Measurements from ENCODE around the gene BIRC5. TPM values are rescaled to one million over a fixed set of nuclear protein-coding genes. Genes with fewer than 3 reads are reported as not detected.

The BIRC5 gene
- total RNA-seq, 4 donors from 2014 or later: 0.27 to 1.6 TPM; not detected in 2

- no peak overlapping the region for H3K27ac ChIP-seq
- ATAC-seq: no peak
- H3K36me3 ChIP-seq: no peaks in the 10 kb centered on the region
- no peak for TF ChIP-seq CTCF (IDR thresholded peaks at IDR 0.05)
- TF ChIP-seq POLR2A (IDR thresholded peaks at IDR 0.05): no peak
- TF ChIP-seq POLR2AphosphoS5 (IDR thresholded peaks at IDR 0.05): no peak
- no peak for TF ChIP-seq EP300 (IDR thresholded peaks at IDR 0.05)
- no peaks in the 10 kb centered on the region for H3K9me3 ChIP-seq
- H3K4me3 ChIP-seq: no peak overlapping the region
- H3K4me1 ChIP-seq: peaks cover 0 to under 1% (median 0%) of the 10 kb centered on the region in 3 donors
- peaks cover 18% of the 10 kb centered on the region for H3K27me3 ChIP-seq
- 67 to 81% methylated on average over 6 to 7 of the region's 12 CpGs for WGBS, 2 donors (ENCODE audit: low coverage in 1 of 2)
Observed at GRCh38 chr17:78226055-78226758, 12.2 kb downstream of the BIRC5 start.

- peaks cover 25% of the 10 kb centered on the region for H3K27me3 ChIP-seq
- no peak for TF ChIP-seq POLR2A (IDR thresholded peaks at IDR 0.05)
- no peak for TF ChIP-seq CTCF (IDR thresholded peaks at IDR 0.05)
- TF ChIP-seq POLR2AphosphoS5 (IDR thresholded peaks at IDR 0.05): no peak
- TF ChIP-seq EP300 (IDR thresholded peaks at IDR 0.05): no peak
- no peaks in the 10 kb centered on the region for H3K9me3 ChIP-seq
- WGBS, 2 donors (ENCODE audit: low coverage in 1 of 2): 69 to 82% methylated on average over 5 of the region's 20 CpGs
- H3K4me3 ChIP-seq: no peak overlapping the region
- no peaks in the 10 kb centered on the region for H3K36me3 ChIP-seq
- peaks cover 0 to 8% (median 0%) of the 10 kb centered on the region in 3 donors for H3K4me1 ChIP-seq
- no peak overlapping the region for H3K27ac ChIP-seq
- ATAC-seq: peak; percentile 16
Observed at GRCh38 chr17:78226759-78227454, 12.9 kb downstream of the BIRC5 start.

GRCh38 chr17:78227455-78227916, 13.4 kb downstream of the BIRC5 start:
- WGBS, 2 donors (ENCODE audit: low coverage in 1 of 2): 59 to 86% methylated on average over 6 to 9 of the region's 10 CpGs
- Histone ChIP-seq H3K4me1 (peaks cover 0 to 12% (median 0%) of the 10 kb centered on the region in 3 donors), H3K36me3 (no peaks in the 10 kb centered on the region), H3K4me3 (no peak overlapping the region), H3K27me3 (peaks cover 31% of the 10 kb centered on the region), H3K9me3 (no peaks in the 10 kb centered on the region), H3K27ac (no peak overlapping the region)
- TF ChIP-seq POLR2AphosphoS5 (IDR thresholded peaks at IDR 0.05) (no peak), CTCF (IDR thresholded peaks at IDR 0.05) (no peak), POLR2A (IDR thresholded peaks at IDR 0.05) (no peak), EP300 (IDR thresholded peaks at IDR 0.05) (no peak)
- no peak for ATAC-seq

GRCh38 chr17:78228176-78228575, 14.1 kb downstream of the BIRC5 start:
- Histone ChIP-seq H3K36me3 (no peaks in the 10 kb centered on the region), H3K27me3 (peaks cover 37% of the 10 kb centered on the region), H3K4me3 (no peak overlapping the region), H3K9me3 (no peaks in the 10 kb centered on the region), H3K4me1 (peaks cover 0 to 12% (median 0%) of the 10 kb centered on the region in 3 donors), H3K27ac (no peak overlapping the region)
- 85 to 90% methylated on average over 4 of the region's 4 CpGs for WGBS, 2 donors (ENCODE audit: low coverage in 1 of 2)
- TF ChIP-seq POLR2AphosphoS5 (IDR thresholded peaks at IDR 0.05) (no peak), CTCF (IDR thresholded peaks at IDR 0.05) (no peak), POLR2A (IDR thresholded peaks at IDR 0.05) (no peak), EP300 (IDR thresholded peaks at IDR 0.05) (no peak)
- no peak for ATAC-seq

Measured in gastroesophageal sphincter (tissue), 4 donors.